GM18951 (cell line): ENCODE data around the gene LIMS2.

Experiments
- POLR2A ChIP-seq: IDR thresholded peaks from 4 replicates; pipeline ENCODE4 v1.6.1; 2011; ENCODE audit warnings: mild to moderate bottlenecking; ENCODE audit not compliant: insufficient read length, insufficient read depth; ENCODE audit errors: extremely low read depth
- in situ Hi-C: fragments of 300-500 bp; cut with MboI; formaldehyde crosslinking; loops from one replicate; pipeline ENCODE4 v1.12.0; 2022; ENCODE audit warnings: low sequenced_read_pairs, mixed read lengths, inconsistent platforms; ENCODE audit not compliant: unreplicated experiment

The LIMS2 gene

GRCh38 chr2:127598711-127599110, 76.6 kb downstream of the LIMS2 start:
- no peak for TF ChIP-seq POLR2A
- in situ Hi-C loops: no loop called here

DNA sequence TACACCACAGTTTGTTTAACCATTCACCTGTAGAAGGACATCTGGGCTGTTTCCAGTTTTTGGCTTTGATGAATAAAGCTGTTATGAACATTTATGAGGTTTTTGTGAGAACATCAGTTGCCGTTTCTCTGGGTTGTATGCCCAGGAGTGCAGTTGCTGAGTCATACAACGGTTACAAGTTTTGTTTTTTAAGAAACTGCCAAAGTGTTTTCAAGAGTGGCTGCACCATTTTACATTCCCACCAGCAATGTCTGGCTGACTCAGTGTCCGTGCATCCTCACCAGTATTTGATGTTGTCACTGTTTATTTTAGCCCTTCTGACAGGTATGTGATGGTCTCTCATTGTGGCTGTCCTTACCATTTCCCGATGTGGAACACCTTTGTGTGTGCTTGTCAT, 77.3 kb downstream of the LIMS2 start:
- in situ Hi-C loops: no loop called here
- TF ChIP-seq POLR2A: no peak

DNA sequence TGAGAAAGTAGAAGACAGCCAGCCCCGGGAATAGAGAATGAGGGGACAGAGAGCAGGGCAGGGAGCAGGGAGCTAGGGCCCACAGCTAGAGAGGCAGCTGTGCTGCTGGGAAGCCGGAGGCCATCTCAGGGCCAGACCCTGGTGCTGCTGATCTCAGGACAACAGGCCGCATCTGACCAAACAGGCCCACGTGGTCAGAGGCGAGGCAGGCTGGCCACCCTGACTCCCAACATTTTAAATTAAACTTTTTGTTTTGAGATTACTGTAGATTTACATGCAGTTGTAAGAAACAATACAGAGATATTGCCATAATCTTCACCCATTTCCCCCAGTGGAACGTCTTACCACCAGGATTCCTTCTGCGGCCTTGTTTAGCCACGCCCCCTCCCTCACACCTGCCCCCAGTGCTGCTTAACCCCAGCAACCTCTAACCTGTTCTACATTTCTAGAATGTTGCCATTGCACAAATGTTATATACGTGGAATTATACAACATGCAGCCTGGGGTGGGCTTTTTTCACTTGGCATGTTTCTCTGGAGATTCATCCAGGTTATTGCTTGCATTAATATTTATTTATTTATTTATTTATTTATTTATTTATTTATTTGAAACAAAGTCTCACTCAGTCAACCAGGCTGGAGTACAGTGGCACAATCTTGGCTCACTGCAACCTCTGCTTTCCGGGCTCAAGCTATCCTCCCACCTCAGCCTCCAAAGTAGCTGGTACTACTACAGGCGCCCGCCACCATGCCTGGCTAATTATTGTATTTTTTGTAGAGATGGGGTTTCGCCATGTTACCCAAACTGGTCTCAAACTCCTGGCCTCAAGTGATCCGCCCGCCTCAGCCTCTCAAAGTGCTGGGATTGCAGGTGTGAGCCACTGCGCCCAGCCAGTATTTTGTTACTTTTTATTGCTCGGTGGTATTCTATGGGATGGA, 78.0 kb downstream of the LIMS2 start:
- TF ChIP-seq POLR2A: no peak
- in situ Hi-C loops: no loop called here

GRCh38 chr2:127596311-127597045, 78.9 kb downstream of the LIMS2 start:
- in situ Hi-C loops: no loop called here
- no peak for TF ChIP-seq POLR2A

- in situ Hi-C loops: no loop called here
- TF ChIP-seq POLR2A: no peak
Measured at GRCh38 chr2:127594116-127594591, 81.2 kb downstream of the LIMS2 start.

GRCh38 chr2:127593228-127594115, 81.9 kb downstream of the LIMS2 start:
- in situ Hi-C loops: no loop called here
- TF ChIP-seq POLR2A: no peak

DNA sequence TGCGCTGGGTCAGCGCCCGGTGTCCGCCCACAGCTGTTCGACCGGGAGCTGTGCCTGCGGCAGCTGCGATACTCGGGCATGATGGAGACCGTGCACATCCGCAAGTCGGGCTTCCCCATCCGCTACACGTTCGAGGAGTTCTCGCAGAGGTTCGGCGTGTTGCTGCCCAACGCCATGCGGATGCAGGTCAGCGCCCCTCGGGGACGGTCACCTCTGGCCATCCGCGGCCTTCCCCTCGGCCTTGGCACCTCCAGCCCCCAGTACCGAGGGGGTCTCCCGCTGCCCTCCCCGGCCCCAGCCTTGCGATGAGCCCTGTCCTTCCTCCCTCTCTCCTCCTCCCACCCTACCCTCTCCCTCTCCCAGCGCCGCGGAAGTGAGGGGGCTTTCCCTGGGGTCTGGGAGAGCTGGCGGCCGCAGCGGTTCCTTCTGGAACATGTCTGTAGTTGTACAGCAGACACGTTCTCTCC, 82.5 kb downstream of the LIMS2 start:
- TF ChIP-seq POLR2A: no peak
- in situ Hi-C loops: no loop called here

- no peak for TF ChIP-seq POLR2A
- in situ Hi-C loops: no loop called here
Measured at GRCh38 chr2:127591221-127591923, 84.0 kb downstream of the LIMS2 start.

DNA sequence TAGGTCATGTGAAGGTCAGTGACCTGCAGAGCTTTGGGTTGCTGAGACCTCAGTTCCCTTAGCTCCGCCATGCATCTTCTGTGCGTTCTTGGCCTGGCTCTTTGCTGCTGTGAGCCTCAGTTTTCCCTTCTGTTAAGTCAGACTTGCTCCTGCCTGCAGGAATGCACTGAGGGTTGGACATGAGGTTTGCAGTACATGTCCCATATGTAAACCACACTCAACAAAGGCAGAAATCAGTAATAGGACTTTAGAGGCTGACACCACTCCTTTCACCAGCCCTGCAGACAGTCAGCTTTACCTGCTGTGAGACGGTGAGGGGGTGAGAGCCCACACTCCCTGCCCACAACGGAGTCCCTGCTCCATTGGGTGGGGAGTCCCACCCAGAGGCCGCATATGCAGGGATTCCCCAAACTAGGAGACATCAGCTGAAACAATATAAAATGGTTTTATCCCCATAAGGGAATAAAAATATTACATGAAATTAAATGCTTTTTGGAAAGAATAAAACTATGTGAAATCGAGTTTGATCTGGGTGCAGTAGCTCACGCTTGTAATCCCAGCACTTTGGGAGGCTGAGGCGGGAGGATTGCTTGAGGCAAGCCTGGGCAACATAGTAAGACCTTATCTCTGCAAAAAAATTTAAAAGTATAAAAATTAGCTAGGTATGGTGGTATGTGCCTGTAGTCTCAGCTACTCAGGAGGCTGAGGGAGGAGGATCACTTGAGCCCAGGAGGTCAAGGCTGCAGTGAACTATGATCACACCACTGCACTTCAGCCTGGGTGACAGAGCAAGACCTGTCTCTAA, 84.7 kb downstream of the LIMS2 start:
- TF ChIP-seq POLR2A: no peak
- in situ Hi-C loops: no loop called here

DNA sequence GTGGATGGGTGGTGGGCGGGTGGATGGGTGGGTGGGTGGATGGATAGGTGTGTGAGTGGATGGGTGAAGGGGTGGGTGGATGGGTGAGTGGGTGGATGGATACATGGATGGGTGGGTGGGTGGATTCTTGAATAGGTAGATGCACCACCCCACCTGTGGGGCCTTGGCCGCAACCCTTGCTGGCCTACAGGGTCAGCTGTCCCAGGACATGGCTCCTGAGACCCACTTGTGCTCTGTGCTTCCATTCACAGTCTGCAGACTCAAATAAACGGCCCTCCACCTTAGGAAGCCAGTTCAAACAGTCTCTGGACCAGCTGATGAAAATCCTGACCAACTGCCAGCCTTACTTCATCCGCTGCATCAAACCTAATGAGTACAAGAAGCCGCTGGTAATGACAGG, 85.5 kb downstream of the LIMS2 start:
- in situ Hi-C loops: no loop called here
- no peak for TF ChIP-seq POLR2A

GRCh38 chr2:127589358-127589757, 86.0 kb downstream of the LIMS2 start:
- no peak for TF ChIP-seq POLR2A
- in situ Hi-C loops: no loop called here
